ENCODE data around the gene URI1. TPM values are rescaled to one million over a fixed set of nuclear protein-coding genes. Genes with fewer than 3 reads are reported as not detected.
A peak's percentile ranks its signal among the peaks of the same experiment; 100 is the strongest.

The URI1 gene
- total RNA-seq, 1 experiment from 2014 or later, result 31.0 TPM

DNA sequence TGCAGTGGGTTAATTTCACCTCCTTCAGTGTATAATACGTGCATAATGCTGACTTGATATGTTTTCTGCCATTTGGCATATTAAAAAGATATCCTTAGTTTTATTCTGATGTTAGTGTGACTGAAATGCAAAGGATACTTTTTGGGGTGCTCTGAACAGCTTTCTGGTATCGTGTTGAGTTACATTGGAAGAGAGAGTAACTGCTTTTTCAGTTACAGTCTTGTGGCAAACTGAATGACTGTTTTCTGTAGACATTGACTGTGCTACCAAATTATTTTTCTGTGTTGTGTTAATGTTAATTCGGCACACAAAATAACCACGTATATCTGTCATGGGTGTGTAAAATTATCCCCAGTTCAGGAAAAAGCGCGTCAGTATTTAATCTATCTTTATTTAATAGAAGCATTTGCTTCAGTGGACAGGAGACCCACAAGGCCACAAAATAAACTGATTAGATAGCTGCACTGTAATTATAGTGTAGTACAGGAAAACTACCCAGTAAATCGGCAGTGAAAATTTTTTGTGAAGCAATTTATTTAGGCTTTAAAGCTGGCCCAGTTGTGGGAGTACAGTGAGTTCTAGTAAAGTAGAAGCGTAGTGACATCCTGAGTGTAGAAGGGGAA lies 2.5 kb downstream of the URI1 start:
- H3K9ac ChIP-seq (ENCODE audit: low read length), result no peak overlapping the region
- ChIA-PET CTCF (no interaction called here), POLR2A (ENCODE audit: unreplicated experiment) (no interaction called here)
- H3K27ac ChIP-seq (ENCODE audit: low read length), result no peak overlapping the region
- BruUV-seq (replicated peaks), result no TSS peak
- ATAC-seq (no peak), DNase-seq (no peak)
- H3F3A ChIP-seq (ENCODE audit: low read length, unreplicated experiment), result no peaks in the 10 kb centered on the region
- no peaks in the 10 kb centered on the region for H3K36me3 ChIP-seq (ENCODE audit: low read depth, low read length)
- peak overlapping the region; percentile 49 for H3K4me3 ChIP-seq (ENCODE audit: low read length)
- peaks cover 15% of the 10 kb centered on the region for H3K4me1 ChIP-seq (ENCODE audit: insufficient read depth, low read length)
- TF ChIP-seq, protein P1, sequence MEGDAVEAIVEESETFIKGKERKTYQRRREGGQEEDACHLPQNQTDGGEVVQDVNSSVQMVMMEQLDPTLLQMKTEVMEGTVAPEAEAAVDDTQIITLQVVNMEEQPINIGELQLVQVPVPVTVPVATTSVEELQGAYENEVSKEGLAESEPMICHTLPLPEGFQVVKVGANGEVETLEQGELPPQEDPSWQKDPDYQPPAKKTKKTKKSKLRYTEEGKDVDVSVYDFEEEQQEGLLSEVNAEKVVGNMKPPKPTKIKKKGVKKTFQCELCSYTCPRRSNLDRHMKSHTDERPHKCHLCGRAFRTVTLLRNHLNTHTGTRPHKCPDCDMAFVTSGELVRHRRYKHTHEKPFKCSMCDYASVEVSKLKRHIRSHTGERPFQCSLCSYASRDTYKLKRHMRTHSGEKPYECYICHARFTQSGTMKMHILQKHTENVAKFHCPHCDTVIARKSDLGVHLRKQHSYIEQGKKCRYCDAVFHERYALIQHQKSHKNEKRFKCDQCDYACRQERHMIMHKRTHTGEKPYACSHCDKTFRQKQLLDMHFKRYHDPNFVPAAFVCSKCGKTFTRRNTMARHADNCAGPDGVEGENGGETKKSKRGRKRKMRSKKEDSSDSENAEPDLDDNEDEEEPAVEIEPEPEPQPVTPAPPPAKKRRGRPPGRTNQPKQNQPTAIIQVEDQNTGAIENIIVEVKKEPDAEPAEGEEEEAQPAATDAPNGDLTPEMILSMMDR (conservative IDR thresholded peaks at IDR 0.05; ENCODE audit: low read depth, low read length), result no peak
- TF ChIP-seq EZH2 (IDR thresholded peaks at IDR 0.05; ENCODE audit: low read length, unreplicated experiment) (no peak), EZH2phosphoT487 (IDR thresholded peaks at IDR 0.05; ENCODE audit: borderline replicate concordance, low read length) (no peak)
- H2AFZ ChIP-seq (ENCODE audit: low read length), result no peak overlapping the region
- H3K79me2 ChIP-seq (ENCODE audit: low read length), result peaks cover 62% of the 10 kb centered on the region
- H3K4me2 ChIP-seq (ENCODE audit: low read length), result peak overlapping the region; percentile 73
- intact Hi-C loops (cut with micrococcal nuclease), result no loop called here
- H3K9me2 ChIP-seq (replicated peaks; ENCODE audit: low read length), result no peaks in the 10 kb centered on the region
- no peaks in the 10 kb centered on the region for H3K27me3 ChIP-seq (ENCODE audit: low read length)
- peaks cover 36% of the 10 kb centered on the region for H4K20me1 ChIP-seq (ENCODE audit: low read length)
- H3K9me3 ChIP-seq (ENCODE audit: low read length), result no peaks in the 10 kb centered on the region

DNA sequence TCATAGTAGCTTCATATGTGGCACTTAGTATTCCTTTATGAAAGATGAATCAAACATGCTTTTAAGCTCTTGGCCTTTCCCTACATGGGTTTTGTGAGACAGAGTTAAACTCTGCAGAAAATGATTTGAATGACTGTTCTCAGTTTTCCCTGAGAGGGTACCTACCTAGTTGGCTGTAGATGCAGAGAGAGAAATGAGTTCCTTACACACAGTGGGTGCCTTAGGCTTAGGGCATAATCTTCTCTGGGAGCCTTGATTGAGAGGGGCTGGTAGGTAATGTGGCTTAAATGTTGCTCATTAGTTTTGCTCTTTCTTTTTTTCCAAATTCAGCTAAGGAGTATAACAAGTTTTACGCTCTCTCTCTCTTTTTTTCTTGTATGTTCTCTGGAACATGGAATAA lies 3.0 kb downstream of the URI1 start:
- peaks cover 36% of the 10 kb centered on the region for H4K20me1 ChIP-seq (ENCODE audit: low read length)

DNA sequence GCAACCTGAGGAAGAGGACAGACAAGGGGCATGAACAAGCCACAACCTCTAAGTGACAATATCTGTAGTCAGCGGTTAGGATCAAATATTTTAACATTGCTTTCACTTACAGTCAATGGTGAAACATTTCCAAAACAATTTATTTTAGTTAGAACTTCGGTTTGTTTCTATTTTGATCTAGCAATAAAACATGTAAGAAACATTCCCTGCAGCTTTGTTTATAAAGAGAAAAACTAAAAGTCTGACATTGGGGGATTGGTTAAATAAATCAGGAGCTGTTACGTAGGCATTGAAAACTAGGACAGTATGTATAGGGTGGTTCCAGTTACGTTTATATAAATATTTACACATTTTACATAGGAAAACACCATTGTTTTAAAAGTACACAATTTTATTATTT lies 3.4 kb downstream of the URI1 start:
- TF ChIP-seq EZH2 (IDR thresholded peaks at IDR 0.05; ENCODE audit: low read length, unreplicated experiment) (no peak), EZH2phosphoT487 (IDR thresholded peaks at IDR 0.05; ENCODE audit: borderline replicate concordance, low read length) (no peak)
- TF ChIP-seq, protein P1 (conservative IDR thresholded peaks at IDR 0.05; ENCODE audit: low read depth, low read length), result no peak
- BruUV-seq (replicated peaks), result TSS peak; percentile 17
- H3K4me2 ChIP-seq (ENCODE audit: low read length), result peak overlapping the region; percentile 73; the same call in 1 of the 2 replicates
- no peaks in the 10 kb centered on the region for H3F3A ChIP-seq (ENCODE audit: low read length, unreplicated experiment)
- H3K9me3 ChIP-seq (ENCODE audit: low read length), result no peaks in the 10 kb centered on the region
- POLR2A ChIA-PET (ENCODE audit: unreplicated experiment), result no interaction called here
- no peaks in the 10 kb centered on the region for H3K9me2 ChIP-seq (replicated peaks; ENCODE audit: low read length)
- no peak overlapping the region for H2AFZ ChIP-seq (ENCODE audit: low read length)
- no peaks in the 10 kb centered on the region for H3K36me3 ChIP-seq (ENCODE audit: low read depth, low read length)
- H3K27me3 ChIP-seq (ENCODE audit: low read length), result no peaks in the 10 kb centered on the region
- H3K27ac ChIP-seq (ENCODE audit: low read length), result no peak overlapping the region
- CTCF ChIA-PET, result no interaction called here
- peaks cover 71% of the 10 kb centered on the region for H3K79me2 ChIP-seq (ENCODE audit: low read length)
- ATAC-seq (no peak), DNase-seq (no peak)
- peaks cover 36% of the 10 kb centered on the region for H4K20me1 ChIP-seq (ENCODE audit: low read length)
- H3K4me1 ChIP-seq (ENCODE audit: insufficient read depth, low read length), result peaks cover 15% of the 10 kb centered on the region
- intact Hi-C loops (cut with micrococcal nuclease), result no loop called here
- H3K9ac ChIP-seq (ENCODE audit: low read length), result no peak overlapping the region
- no peak overlapping the region for H3K4me3 ChIP-seq (ENCODE audit: low read length)

More for the DNA sequence above, 3.0 kb downstream of the URI1 start:
- ATAC-seq, result no peak
- H2AFZ ChIP-seq (ENCODE audit: low read length), result no peak overlapping the region
- H3K79me2 ChIP-seq (ENCODE audit: low read length), result peaks cover 67% of the 10 kb centered on the region
- H3K27ac ChIP-seq (ENCODE audit: low read length), result no peak overlapping the region
- no peak overlapping the region for H3K4me3 ChIP-seq (ENCODE audit: low read length)
- H3F3A ChIP-seq (ENCODE audit: low read length, unreplicated experiment), result no peaks in the 10 kb centered on the region
- ChIA-PET CTCF (no interaction called here), POLR2A (ENCODE audit: unreplicated experiment) (no interaction called here)
- peaks cover 15% of the 10 kb centered on the region for H3K4me1 ChIP-seq (ENCODE audit: insufficient read depth, low read length)
- no peaks in the 10 kb centered on the region for H3K27me3 ChIP-seq (ENCODE audit: low read length)
- no peak overlapping the region for H3K9ac ChIP-seq (ENCODE audit: low read length)
- H3K4me2 ChIP-seq (ENCODE audit: low read length), result peak overlapping the region; percentile 73; the same call in 1 of the 2 replicates
- TF ChIP-seq, protein P1 (conservative IDR thresholded peaks at IDR 0.05; ENCODE audit: low read depth, low read length), result no peak
- TF ChIP-seq EZH2 (IDR thresholded peaks at IDR 0.05; ENCODE audit: low read length, unreplicated experiment) (no peak), EZH2phosphoT487 (IDR thresholded peaks at IDR 0.05; ENCODE audit: borderline replicate concordance, low read length) (no peak)
- H3K36me3 ChIP-seq (ENCODE audit: low read depth, low read length), result no peaks in the 10 kb centered on the region
- BruUV-seq (replicated peaks), result no TSS peak
- intact Hi-C loops (cut with micrococcal nuclease), result no loop called here
- H3K9me3 ChIP-seq (ENCODE audit: low read length), result no peaks in the 10 kb centered on the region
- no peaks in the 10 kb centered on the region for H3K9me2 ChIP-seq (replicated peaks; ENCODE audit: low read length)
- DNase-seq, result no peak
